ENCODE data around the gene PLD4. TPM values are rescaled to one million over a fixed set of nuclear protein-coding genes. Genes with fewer than 3 reads are reported as not detected.

Gene PLD4
- total RNA-seq, 4 donors from 2014 or later = under 0.01 to 1.3 TPM; not detected in 2

DNA sequence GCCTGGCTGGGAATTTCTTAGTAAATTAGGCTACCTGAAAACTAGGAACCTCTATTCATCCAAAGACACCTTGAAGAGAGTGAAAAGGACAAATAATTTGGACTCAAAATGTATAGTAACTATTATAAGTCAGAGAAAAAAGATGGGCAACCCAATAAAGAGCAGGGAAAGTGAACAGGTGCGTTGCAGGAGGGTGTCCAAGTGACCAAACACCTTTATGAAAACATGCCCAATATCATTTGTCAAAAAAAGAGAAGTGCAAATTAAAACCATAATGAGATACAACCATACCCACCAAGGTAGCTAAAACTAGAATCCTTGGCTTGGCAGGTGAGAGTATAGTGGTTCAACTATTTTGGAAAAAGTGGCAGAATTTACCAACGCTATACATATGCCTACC is 24.9 kb upstream of the PLD4 start:
- TF ChIP-seq, protein P1, sequence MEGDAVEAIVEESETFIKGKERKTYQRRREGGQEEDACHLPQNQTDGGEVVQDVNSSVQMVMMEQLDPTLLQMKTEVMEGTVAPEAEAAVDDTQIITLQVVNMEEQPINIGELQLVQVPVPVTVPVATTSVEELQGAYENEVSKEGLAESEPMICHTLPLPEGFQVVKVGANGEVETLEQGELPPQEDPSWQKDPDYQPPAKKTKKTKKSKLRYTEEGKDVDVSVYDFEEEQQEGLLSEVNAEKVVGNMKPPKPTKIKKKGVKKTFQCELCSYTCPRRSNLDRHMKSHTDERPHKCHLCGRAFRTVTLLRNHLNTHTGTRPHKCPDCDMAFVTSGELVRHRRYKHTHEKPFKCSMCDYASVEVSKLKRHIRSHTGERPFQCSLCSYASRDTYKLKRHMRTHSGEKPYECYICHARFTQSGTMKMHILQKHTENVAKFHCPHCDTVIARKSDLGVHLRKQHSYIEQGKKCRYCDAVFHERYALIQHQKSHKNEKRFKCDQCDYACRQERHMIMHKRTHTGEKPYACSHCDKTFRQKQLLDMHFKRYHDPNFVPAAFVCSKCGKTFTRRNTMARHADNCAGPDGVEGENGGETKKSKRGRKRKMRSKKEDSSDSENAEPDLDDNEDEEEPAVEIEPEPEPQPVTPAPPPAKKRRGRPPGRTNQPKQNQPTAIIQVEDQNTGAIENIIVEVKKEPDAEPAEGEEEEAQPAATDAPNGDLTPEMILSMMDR (IDR thresholded peaks at IDR 0.05; ENCODE audit: low read depth) = no peak

DNA sequence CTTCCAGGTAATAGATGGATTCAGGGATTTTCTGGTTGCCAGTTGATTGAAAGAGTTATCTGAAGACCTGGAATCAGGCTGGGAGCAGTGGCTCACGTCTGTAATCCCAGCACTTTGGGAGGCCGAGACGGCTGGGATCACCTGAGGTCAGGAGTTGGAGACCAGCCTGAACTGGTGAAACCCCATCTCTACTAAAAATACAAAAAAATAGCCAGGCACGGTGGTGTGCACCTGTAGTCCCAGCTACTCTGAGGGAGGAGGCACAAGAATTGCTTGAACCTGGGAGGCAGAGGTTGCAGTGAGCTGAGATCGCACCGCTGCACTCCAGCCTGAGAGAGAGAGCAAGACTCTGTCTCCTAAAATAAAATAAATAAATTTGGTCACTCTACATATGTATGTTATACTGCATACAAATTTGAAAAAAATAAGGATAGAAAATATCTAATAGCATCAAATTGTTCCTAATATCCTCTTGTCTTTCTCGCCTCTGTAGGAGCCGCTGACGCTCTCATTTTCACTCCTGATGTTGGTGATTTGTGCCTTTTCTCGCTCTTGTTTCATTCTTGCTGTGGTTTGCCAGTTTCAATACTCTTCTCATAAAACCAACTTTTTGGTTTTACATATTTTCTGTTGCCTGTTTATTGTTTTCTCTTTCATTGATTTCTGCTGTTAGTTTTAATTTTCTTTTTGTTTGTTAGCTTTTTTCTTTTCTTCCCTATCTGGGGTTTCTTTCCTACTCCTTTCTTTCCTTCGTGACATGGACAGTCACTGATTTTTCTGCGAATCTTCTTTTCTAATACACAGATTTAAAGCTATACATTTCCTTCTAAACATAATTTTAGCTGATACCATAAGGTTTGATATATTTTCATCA is 23.8 kb upstream of the PLD4 start:
- TF ChIP-seq, protein P1 (IDR thresholded peaks at IDR 0.05; ENCODE audit: low read depth) = no peak

DNA sequence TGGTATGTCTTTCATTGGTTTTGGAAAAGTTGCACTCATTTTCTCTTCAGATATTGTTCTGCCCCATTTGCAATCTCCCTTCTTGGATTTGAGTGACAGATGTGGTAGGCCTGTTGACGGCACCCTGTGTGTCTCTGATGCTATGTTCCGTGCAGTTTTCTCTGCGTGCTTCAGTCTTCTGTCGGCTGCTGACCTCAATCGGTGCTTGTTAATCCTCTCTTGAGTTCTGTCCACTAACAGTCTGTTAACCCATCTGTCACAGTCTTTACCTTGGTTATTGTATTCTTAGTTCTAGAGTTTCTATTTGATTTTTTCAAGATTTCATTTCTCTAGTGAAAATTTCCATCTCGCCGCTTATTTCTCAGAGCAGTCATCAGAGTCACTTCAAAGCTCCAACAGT is 20.7 kb upstream of the PLD4 start:
- TF ChIP-seq, protein P1 (IDR thresholded peaks at IDR 0.05; ENCODE audit: low read depth) = no peak

DNA sequence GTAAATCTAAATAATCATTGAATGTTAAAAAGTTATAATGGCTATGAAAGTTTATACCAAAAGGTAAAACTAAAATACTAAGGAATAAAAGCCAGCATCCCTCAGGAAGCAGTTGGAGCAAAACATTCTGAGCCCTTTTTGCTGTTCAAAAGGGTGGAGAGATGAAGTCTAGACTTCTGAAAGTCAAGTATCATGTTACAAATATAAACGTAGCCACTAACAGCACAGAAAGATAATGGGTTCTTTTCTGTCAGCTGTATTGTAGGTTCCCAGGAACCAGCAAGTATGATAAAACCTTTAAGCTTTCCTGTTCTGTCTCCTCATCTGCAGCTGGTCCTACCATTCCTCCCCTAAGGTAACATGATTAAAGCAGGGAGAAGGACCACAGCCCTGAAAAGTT is 16.4 kb upstream of the PLD4 start:
- TF ChIP-seq, protein P1 (IDR thresholded peaks at IDR 0.05; ENCODE audit: low read depth) = no peak

DNA sequence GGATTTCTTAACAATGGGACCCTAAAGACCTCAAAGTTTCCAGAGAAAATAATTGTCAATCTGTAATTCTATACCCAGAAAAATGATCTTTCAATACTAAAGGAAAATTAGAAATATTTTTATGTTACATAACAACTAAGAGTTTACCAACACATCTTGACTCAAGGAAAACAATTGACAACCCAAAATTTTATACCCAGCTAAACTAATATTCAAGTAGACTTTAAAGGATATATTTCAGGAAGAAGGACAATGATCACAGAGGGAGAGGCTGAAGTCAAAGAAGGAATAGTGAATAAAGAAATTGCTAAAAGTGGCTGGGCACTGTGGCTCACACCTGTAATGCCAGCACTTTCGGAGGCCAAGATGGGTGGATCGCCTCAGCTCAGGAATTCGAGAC is 12.6 kb upstream of the PLD4 start:
- TF ChIP-seq, protein P1 (IDR thresholded peaks at IDR 0.05; ENCODE audit: low read depth) = no peak

DNA sequence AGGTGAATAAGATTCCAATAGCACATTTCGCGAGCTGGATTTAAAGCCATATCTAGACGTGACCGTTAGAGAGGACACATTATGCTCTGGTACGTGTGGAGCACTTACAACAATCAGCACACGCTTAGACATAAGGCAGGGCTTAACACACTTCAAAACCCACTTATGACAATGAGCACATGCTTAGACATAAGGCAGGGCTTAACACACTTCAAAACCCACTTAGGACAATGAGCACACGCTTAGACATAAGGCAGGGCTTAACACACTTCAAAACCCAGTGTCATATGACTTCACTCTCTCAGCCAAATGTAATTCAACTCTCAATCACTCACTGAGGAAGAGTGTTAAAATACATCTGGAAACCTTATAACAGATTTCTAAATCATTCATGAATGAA is 11.2 kb upstream of the PLD4 start:
- TF ChIP-seq, protein P1 (IDR thresholded peaks at IDR 0.05; ENCODE audit: low read depth) = no peak

DNA sequence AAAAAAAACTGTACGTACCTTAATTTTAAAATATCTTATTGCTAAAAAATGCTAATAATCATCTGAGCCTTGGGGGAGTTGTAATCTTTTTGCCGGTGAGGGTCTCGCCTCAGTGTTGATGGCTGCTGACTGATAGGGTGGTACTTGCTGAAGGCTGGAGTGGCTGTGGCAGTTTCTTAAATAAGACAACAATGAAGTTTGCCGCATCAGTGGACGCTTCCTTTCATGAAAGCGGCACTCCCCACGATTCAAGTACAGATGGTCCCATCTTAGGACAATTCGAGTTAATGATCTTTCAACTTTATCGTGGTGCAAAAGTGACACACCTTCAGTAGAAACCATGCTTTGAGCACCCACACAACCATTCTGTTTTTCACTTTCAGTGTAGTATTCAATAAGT is 7.6 kb upstream of the PLD4 start:
- TF ChIP-seq, protein P1 (IDR thresholded peaks at IDR 0.05; ENCODE audit: low read depth) = no peak

All from subcutaneous adipose tissue (tissue), 4 donors.